Measurements from ENCODE around the gene SERPINB6.
"Not testable (repeated sequence)": the region's sequence is repeated elsewhere in the genome, so short reads cannot be mapped to it uniquely, and the experiment has no call there.

Gene SERPINB6

GRCh38 chr6:2932911-2933310 lies 38.5 kb downstream of the SERPINB6 start:
- DNase-seq = not testable (repeated sequence)

GRCh38 chr6:2931970-2932748 lies 39.2 kb downstream of the SERPINB6 start:
- no peak for DNase-seq

- no peak for DNase-seq
These were observed 40.3 kb downstream of the SERPINB6 start for GRCh38 chr6:2931055-2931454.

- not testable (repeated sequence) for DNase-seq
These were observed 43.4 kb downstream of the SERPINB6 start for GRCh38 chr6:2927931-2928330.

GRCh38 chr6:2925842-2926747 lies 45.3 kb downstream of the SERPINB6 start:
- DNase-seq = not testable (repeated sequence)

- no peak for DNase-seq
These were observed 49.7 kb downstream of the SERPINB6 start for GRCh38 chr6:2921520-2922115.

- DNase-seq = no peak
These were observed 50.7 kb downstream of the SERPINB6 start for GRCh38 chr6:2920671-2921112.

GRCh38 chr6:2919886-2920285 lies 51.5 kb downstream of the SERPINB6 start:
- DNase-seq = no peak

GRCh38 chr6:2919401-2919800 lies 52.0 kb downstream of the SERPINB6 start:
- no peak for DNase-seq

GRCh38 chr6:2918936-2919335 lies 52.4 kb downstream of the SERPINB6 start:
- DNase-seq = no peak

GRCh38 chr6:2917801-2918445 lies 53.4 kb downstream of the SERPINB6 start:
- no peak for DNase-seq

- DNase-seq = no peak
These were observed 54.3 kb downstream of the SERPINB6 start for GRCh38 chr6:2917065-2917464.

- no peak for DNase-seq
These were observed 55.0 kb downstream of the SERPINB6 start for GRCh38 chr6:2916158-2916925.

GRCh38 chr6:2915150-2915549 lies 56.2 kb downstream of the SERPINB6 start:
- no peak for DNase-seq

GRCh38 chr6:2914318-2914660 lies 57.1 kb downstream of the SERPINB6 start:
- DNase-seq = no peak

GRCh38 chr6:2913621-2914317 lies 57.6 kb downstream of the SERPINB6 start:
- DNase-seq = no peak

- DNase-seq = no peak
These were observed 60.2 kb downstream of the SERPINB6 start for GRCh38 chr6:2911171-2911570.

GRCh38 chr6:2909718-2910117 lies 61.6 kb downstream of the SERPINB6 start:
- no peak for DNase-seq

- not testable (repeated sequence) for DNase-seq
These were observed 62.2 kb downstream of the SERPINB6 start for GRCh38 chr6:2909051-2909606.

GRCh38 chr6:2908516-2908915 lies 62.9 kb downstream of the SERPINB6 start:
- not testable (repeated sequence) for DNase-seq

Measured in cortex of kidney (tissue), 1 donor.